HepG2 (cell line): Measurements from ENCODE around the gene LCTL. TPM values are rescaled to one million over a fixed set of nuclear protein-coding genes. Genes with fewer than 3 reads are reported as not detected.

Experiments
- CAMTA2 ChIP-seq: sonication (generic); formaldehyde crosslinking; IDR thresholded peaks from 2 replicates; pipeline ENCODE4 v1.4.0; 2020; ENCODE audit warnings: mild to moderate bottlenecking, missing genetic modification reagents, borderline replicate concordance
- DNMT1 ChIP-seq: sonication (generic); formaldehyde crosslinking; IDR thresholded peaks from 2 replicates; pipeline ENCODE4 v1.5.1; 2020; ENCODE audit warnings: mild to moderate bottlenecking, missing genetic modification reagents
- DNMT3B ChIP-seq: conservative IDR thresholded peaks from 2 replicates; pipeline ENCODE4 v1.6.1; 2016; ENCODE audit warnings: missing biosample characterization, control low read depth
- FOSL2 ChIP-seq: sonication (generic); formaldehyde crosslinking; IDR thresholded peaks from 2 replicates; pipeline ENCODE4 v1.4.0; 2020; ENCODE audit warnings: missing genetic modification reagents
- FOXK2 ChIP-seq: fragments of 450-650 bp; IDR thresholded peaks from 2 replicates; pipeline ENCODE4 v1.6.1; 2016
- GZF1 ChIP-seq: sonication (generic); formaldehyde crosslinking; IDR thresholded peaks from 2 replicates; pipeline ENCODE4 v1.5.1; 2020; ENCODE audit warnings: mild to moderate bottlenecking, missing genetic modification reagents
- HDAC2 ChIP-seq: sonication (generic); formaldehyde crosslinking; IDR thresholded peaks from 2 replicates; pipeline ENCODE4 v1.4.0; 2020; ENCODE audit warnings: missing genetic modification reagents
- HNRNPL ChIP-seq: fragments of 200-400 bp; formaldehyde crosslinking; IDR thresholded peaks from 2 replicates; pipeline ENCODE4 v1.6.1; 2017; ENCODE audit warnings: mild to moderate bottlenecking, low read depth, low read length
- HOXA9 ChIP-seq: sonication (generic); formaldehyde crosslinking; IDR thresholded peaks from 2 replicates; pipeline ENCODE4 v1.8.1; 2022; ENCODE audit warnings: missing genetic modification reagents, mild to moderate bottlenecking, moderate library complexity, borderline replicate concordance
- KLF16 ChIP-seq, 2 experiments: sonication (generic) in 1 of 2; formaldehyde crosslinking in 1 of 2; IDR thresholded peaks; 2 replicates each; pipeline versions ENCODE4 v1.6.1 to v1.8.0; 2016 to 2023; ENCODE audit warnings: missing genetic modification reagents in 2 of 2, missing compliant biosample characterization in 1 of 2
- MIER2 ChIP-seq: IDR thresholded peaks from 2 replicates; pipeline ENCODE4 v1.6.1; 2016; ENCODE audit warnings: missing biosample characterization, missing genetic modification reagents
- RFX1 ChIP-seq: fragments of 450-650 bp; IDR thresholded peaks from 2 replicates; pipeline ENCODE4 v1.6.1; 2017
- RFXANK ChIP-seq: IDR thresholded peaks from 2 replicates; pipeline ENCODE4 v1.6.1; 2016
- SKI ChIP-seq: fragments of 450-650 bp; IDR thresholded peaks from one replicate; pipeline ENCODE4 v1.6.1; 2018; ENCODE audit warnings: mild to moderate bottlenecking; ENCODE audit not compliant: partially characterized antibody
- SMAD9 ChIP-seq: sonication (generic); formaldehyde crosslinking; IDR thresholded peaks from 2 replicates; pipeline ENCODE4 v1.5.1; 2020; ENCODE audit warnings: mild to moderate bottlenecking, missing genetic modification reagents
- SP5 ChIP-seq: IDR thresholded peaks from 2 replicates; pipeline ENCODE4 v1.6.1; 2016; ENCODE audit warnings: low read depth, borderline replicate concordance
- SYNCRIP ChIP-seq: fragments of 200-400 bp; formaldehyde crosslinking; IDR thresholded peaks from 2 replicates; pipeline ENCODE4 v1.6.1; 2018; ENCODE audit warnings: mild to moderate bottlenecking, low read depth, low read length; ENCODE audit not compliant: insufficient read depth
- ZBTB8A ChIP-seq: sonication (generic); formaldehyde crosslinking; IDR thresholded peaks from 2 replicates; pipeline ENCODE4 v1.4.0; 2020; ENCODE audit warnings: mild to moderate bottlenecking, low read depth, missing genetic modification reagents, borderline replicate concordance
- ZFP82 ChIP-seq: sonication (generic); formaldehyde crosslinking; IDR thresholded peaks from 2 replicates; pipeline ENCODE4 v1.5.1; 2020; ENCODE audit warnings: mild to moderate bottlenecking, missing genetic modification reagents, borderline replicate concordance
- ZNF292 ChIP-seq: sonication (generic); formaldehyde crosslinking; IDR thresholded peaks from 2 replicates; pipeline ENCODE4 v1.8.1; 2022; ENCODE audit warnings: mild to moderate bottlenecking, low read depth, missing genetic modification reagents, borderline replicate concordance
- ZNF547 ChIP-seq: sonication (generic); formaldehyde crosslinking; IDR thresholded peaks from 2 replicates; pipeline ENCODE4 v1.5.1; 2020; ENCODE audit warnings: mild to moderate bottlenecking, missing genetic modification reagents
- ZNF720 ChIP-seq: sonication (generic); formaldehyde crosslinking; IDR thresholded peaks from 2 replicates; pipeline ENCODE4 v1.4.0; 2020; ENCODE audit warnings: missing genetic modification reagents
- polyA plus RNA-seq, 8 experiments: library from polyadenylated mRNA; depleted of rRNA in 3 of 8; stranded (reverse) in 7 of 8; unstranded in 1 of 8; fragments of >200 nt; fragmentation: Illumina TruSeq in 4 of 8; extraction: Trizol in 4 of 8; gene quantifications; 2 replicates each; pipeline versions ENCODE4 v1.2.1 to v1.2.3, GENCODE V29; 2011 to 2016; ENCODE audit warnings: low read depth in 4 of 8, missing spikeins in 1 of 8, mixed read lengths in 1 of 8; ENCODE audit not compliant: insufficient read depth in 1 of 8
- total RNA-seq, 5 experiments: library from RNA; depleted of rRNA; stranded (reverse); fragments of >200 nt; fragmentation: Illumina TruSeq; extraction: Trizol; gene quantifications; 2 replicates each; pipeline ENCODE4 v1.2.3, GENCODE V29; 2016; ENCODE audit warnings: low read depth in 1 of 5
- TF ChIP-seq, protein P1 (sequence below): sonication (generic); formaldehyde crosslinking; IDR thresholded peaks from 2 replicates; pipeline ENCODE4 v1.9.0; 2022; ENCODE audit warnings: low read depth, missing genetic modification reagents
- TF ChIP-seq, protein P2 (sequence below): sonication (generic); formaldehyde crosslinking; IDR thresholded peaks from 2 replicates; pipeline ENCODE4 v1.8.0; 2022; ENCODE audit warnings: missing genetic modification reagents, low read depth, mild to moderate bottlenecking, borderline replicate concordance
- TF ChIP-seq, protein P3 (sequence below): sonication (generic); formaldehyde crosslinking; IDR thresholded peaks from 2 replicates; pipeline ENCODE4 v1.4.0; 2020; ENCODE audit warnings: missing genetic modification reagents

Gene LCTL
- total and polyA plus RNA-seq, 2 of the 13 experiments (the other 11 are each of a cell fraction or from before 2014, with no cell fraction given): 0.96 to 1.4 TPM

DNA sequence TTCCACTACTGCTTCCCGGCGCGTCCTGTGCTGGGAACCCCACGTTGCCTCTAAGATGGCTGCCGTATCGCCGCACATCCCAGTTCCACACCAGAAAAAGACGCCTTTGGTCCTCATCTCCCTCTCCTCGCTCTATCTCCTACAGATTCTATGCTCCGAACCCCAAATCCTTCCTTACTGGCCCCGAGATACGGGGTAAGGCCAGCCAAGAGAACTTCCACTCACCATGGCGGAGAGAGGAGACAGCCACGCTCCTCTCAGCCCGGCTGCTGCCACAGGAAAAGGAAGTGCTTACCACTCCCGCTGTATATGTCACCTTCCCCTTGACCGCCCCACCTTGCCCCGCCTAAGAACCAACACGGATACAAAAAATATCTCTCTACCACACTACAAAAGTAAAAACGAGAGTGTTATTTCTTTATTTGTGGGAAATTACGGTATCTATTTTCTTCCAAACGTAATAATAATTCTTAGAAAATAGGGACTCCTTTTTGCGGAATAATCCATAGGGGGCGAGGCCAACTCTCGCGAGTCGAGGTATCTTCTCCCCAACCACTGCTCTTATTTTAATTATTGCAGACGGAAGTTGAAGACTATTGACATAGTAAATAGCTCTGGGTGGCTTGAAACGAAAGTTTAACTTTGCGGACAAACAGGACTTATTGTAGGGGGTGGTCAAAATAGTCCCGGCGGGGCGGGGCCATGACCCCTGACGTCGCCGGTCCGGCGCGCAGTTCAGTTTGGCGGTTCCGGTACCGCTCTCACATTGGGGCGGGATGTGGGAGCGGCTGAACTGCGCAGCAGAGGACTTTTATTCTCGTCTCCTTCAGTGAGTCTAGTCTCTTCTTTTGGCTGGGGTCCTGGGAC lies 61.0 kb downstream of the LCTL start, which contains the start of the genes RPL4 and ZWILCH (continued):
- TF ChIP-seq, protein P1, sequence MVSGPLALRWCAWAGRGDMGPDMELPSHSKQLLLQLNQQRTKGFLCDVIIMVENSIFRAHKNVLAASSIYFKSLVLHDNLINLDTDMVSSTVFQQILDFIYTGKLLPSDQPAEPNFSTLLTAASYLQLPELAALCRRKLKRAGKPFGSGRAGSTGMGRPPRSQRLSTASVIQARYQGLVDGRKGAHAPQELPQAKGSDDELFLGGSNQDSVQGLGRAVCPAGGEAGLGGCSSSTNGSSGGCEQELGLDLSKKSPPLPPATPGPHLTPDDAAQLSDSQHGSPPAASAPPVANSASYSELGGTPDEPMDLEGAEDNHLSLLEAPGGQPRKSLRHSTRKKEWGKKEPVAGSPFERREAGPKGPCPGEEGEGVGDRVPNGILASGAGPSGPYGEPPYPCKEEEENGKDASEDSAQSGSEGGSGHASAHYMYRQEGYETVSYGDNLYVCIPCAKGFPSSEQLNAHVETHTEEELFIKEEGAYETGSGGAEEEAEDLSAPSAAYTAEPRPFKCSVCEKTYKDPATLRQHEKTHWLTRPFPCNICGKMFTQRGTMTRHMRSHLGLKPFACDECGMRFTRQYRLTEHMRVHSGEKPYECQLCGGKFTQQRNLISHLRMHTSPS (CRISPR knock-in tag): no peak
- peak; percentile 81; the same call in 1 of the 2 replicates for TF ChIP-seq ZNF547 (CRISPR knock-in tag)
- TF ChIP-seq DNMT3B (CRISPR knock-in tag): no peak; the same call in 1 of the 2 replicates
- peak; percentile 58; the same call in 1 of the 2 replicates for TF ChIP-seq SP5 (CRISPR knock-in tag)
- no peak for TF ChIP-seq ZNF292 (CRISPR knock-in tag)
- TF ChIP-seq GZF1 (CRISPR knock-in tag): no peak
- TF ChIP-seq, protein P2, sequence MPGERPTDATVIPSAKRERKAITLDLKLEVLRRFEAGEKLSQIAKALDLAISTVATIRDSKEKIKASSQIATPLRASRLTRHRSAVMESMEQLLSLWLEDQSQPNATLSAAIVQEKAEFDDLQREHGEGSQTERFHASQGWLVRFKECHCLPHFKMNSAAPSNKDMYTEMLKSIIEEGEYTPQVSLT (CRISPR knock-in tag): no peak
- TF ChIP-seq KLF16 (CRISPR knock-in tag; IDR thresholded peaks at IDR 0.05): peak in 1 of 2 experiments; percentile 36; a peak in 1 of 4 replicates
- no peak for TF ChIP-seq CAMTA2 (CRISPR knock-in tag)
- no peak for TF ChIP-seq DNMT1 (CRISPR knock-in tag)
- no peak for TF ChIP-seq RFX1
- no peak for TF ChIP-seq SKI
- no peak for TF ChIP-seq SYNCRIP
- TF ChIP-seq HOXA9 (CRISPR knock-in tag): peak; percentile 53; the same call in 1 of the 2 replicates
- TF ChIP-seq MIER2: no peak
- 0 out of 2 replicates have a peak, but pooled peaks have one; percentile 15 for TF ChIP-seq HNRNPL
- no peak; the same call in 1 of the 2 replicates for TF ChIP-seq FOSL2
- TF ChIP-seq HDAC2 (CRISPR knock-in tag): peak; percentile 41
- TF ChIP-seq SMAD9: no peak
- peak; percentile 85; the same call in 1 of the 2 replicates for TF ChIP-seq ZNF720 (CRISPR knock-in tag)
- no peak for TF ChIP-seq RFXANK (CRISPR knock-in tag)
- TF ChIP-seq, protein P3, sequence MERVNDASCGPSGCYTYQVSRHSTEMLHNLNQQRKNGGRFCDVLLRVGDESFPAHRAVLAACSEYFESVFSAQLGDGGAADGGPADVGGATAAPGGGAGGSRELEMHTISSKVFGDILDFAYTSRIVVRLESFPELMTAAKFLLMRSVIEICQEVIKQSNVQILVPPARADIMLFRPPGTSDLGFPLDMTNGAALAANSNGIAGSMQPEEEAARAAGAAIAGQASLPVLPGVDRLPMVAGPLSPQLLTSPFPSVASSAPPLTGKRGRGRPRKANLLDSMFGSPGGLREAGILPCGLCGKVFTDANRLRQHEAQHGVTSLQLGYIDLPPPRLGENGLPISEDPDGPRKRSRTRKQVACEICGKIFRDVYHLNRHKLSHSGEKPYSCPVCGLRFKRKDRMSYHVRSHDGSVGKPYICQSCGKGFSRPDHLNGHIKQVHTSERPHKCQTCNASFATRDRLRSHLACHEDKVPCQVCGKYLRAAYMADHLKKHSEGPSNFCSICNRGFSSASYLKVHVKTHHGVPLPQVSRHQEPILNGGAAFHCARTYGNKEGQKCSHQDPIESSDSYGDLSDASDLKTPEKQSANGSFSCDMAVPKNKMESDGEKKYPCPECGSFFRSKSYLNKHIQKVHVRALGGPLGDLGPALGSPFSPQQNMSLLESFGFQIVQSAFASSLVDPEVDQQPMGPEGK (CRISPR knock-in tag): peak; percentile 45
- no peak for TF ChIP-seq ZBTB8A (CRISPR knock-in tag)
- no peak for TF ChIP-seq FOXK2
- TF ChIP-seq ZFP82: no peak
